Stimulated activated CD8-positive, alpha-beta memory T cell treated with anti-CD3 and anti-CD28 coated beads, Interleukin-4, amount 100 ng/mL, for 48 hours (primary cell): ENCODE measurements around the gene IGFBP3.

Source experiments
- DNase-seq: peaks from one replicate; pipeline ENCODE4 v3.0.0-alpha.2; 2020

The IGFBP3 gene

GRCh38 chr7:45921699-45922519 lies 837 bp upstream of the IGFBP3 start:
- DNase-seq, result no peak

DNA sequence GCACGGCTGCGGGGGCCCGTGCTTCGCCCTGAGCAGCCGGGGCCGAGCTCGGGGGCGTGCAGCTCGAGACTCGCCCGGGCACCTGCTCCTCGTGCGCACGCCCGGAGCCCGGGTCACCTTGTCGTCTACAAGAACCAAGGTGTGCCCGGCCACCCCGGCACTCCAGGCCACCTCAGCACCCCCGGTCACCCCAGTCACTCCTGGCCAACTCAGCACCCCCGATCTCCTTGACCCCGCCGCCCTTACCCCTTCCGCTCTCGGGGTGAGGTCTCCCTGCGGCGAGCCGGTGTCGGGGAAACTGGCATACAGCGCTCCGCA lies 268 bp upstream of the IGFBP3 start:
- DNase-seq, result no peak

GRCh38 chr7:45919993-45920459 lies 1.0 kb downstream of the IGFBP3 start:
- DNase-seq, result no peak

GRCh38 chr7:45919231-45919784 lies 1.8 kb downstream of the IGFBP3 start:
- no peak for DNase-seq

- no peak for DNase-seq
These were observed 2.5 kb downstream of the IGFBP3 start for GRCh38 chr7:45918556-45918955.

- DNase-seq, result peak; percentile 92
These were observed 3.4 kb downstream of the IGFBP3 start for GRCh38 chr7:45917658-45918057.

DNA sequence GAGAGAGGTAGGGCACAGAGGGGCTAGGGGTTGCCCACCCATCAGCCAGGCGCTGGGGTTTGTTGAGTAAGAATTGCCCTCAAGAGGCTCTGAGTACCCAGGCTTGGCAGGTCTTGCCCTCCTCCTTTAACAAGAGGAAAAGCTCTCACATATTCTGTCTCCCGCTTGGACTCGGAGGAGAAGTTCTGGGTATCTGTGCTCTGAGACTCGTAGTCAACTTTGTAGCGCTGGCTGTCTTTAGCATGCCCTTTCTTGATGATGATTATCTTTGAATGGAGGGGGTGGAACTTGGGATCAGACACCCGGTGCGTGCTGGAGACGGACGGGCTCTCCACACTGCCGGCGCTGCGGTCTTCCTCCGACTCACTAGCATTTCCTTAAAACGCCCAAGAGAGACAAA lies 4.0 kb downstream of the IGFBP3 start:
- no peak for DNase-seq

GRCh38 chr7:45915606-45916005 lies 5.5 kb downstream of the IGFBP3 start:
- no peak for DNase-seq

- no peak for DNase-seq
These were observed 6.2 kb downstream of the IGFBP3 start for GRCh38 chr7:45914911-45915310.

DNA sequence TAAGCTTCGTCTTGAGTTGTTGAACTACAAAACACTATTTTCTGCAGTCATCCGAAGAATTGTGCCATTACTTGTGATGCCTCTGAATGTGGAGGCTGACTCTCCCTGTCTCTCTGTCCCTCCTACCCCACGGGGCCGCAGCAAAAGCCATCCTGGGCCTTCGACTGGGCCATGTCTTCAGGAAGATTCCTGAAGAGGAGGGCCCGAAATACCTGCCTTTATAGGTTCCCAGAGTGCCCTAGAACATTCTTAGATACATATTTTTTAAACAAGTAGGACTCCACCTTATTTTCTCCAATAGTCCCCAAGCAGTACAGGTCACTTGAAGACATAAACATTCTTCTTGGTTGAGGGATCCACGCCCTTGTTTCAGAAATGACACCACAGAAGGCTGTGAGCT lies 8.1 kb downstream of the IGFBP3 start:
- no peak for DNase-seq

DNA sequence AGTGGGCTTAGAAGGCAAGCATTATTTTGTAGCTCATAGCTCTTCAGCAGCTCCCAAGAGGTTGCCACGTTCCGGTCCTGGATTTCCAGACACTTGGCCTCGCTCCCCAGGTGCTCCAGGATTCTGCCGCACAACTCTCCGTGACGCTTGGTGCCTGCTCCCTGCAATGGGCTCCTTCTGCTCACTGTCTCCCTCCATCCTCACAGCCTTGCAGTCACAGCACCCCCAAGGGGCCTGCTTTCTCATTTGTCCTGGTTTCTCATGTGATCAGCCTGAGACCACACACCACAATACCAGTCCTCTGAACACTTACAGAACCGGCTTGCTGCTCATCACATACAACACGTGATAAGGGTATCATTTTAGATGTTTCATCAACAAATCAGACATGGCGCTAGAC lies 9.8 kb downstream of the IGFBP3 start:
- DNase-seq, result no peak

DNA sequence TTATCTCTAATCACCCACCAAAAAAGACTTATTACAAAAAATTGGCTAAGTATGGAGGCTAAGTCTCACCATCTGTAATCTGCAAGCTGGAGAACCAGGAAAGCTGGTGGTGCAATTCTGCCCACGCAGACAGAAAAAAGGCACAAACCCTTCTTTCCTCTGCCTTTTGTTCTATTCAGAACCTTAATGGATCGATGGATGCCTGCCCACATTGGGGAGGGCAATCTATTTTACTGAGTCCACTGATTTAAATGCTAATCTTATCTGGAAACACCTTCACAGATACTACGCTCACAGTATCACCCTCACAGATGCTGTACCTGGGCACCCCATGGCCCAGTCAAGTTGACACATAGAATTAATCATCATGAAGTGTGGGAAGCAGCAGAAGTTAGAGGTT lies 10.2 kb downstream of the IGFBP3 start:
- DNase-seq, result no peak

- no peak for DNase-seq
These were observed 11.5 kb downstream of the IGFBP3 start for GRCh38 chr7:45909561-45909960.

GRCh38 chr7:45902820-45903219 lies 18.3 kb downstream of the IGFBP3 start:
- DNase-seq, result no peak

DNA sequence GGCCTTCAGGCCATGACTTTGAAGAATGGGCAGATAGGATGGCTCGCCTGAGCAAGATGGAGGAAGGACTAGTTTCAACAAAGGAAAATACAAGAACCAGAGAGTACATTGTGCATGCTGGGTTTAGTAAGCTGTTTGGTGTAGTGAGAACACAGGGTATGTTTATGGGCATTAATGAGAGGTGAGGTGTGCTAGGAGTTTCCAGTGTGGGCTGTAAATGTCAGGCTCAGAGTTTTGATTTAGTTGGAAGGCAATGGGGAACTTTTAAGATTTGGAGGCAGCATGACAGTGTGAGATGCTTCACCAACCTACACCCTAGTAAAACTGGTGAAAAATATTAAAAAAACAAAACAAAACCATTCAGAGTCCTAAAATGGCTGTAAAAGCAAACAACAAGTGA lies 19.5 kb downstream of the IGFBP3 start:
- no peak for DNase-seq

DNA sequence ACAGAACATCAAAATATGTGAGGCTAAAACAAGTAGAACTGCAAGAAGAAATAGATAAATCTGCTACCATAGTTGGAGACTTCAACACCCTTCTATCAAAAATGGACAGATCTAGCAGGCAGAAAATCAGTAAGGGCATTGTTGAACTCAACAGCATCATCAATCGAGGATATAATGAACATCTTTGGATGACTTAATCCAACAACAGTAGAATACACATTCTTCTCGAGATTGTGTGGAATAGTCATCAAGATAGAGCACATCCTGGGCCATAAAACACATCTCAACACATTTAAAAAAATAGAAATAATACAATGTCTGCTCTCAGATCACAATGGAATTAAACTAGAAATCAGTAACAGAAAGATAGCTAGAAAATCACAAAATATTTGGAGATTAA lies 22.9 kb downstream of the IGFBP3 start:
- DNase-seq, result no peak

DNA sequence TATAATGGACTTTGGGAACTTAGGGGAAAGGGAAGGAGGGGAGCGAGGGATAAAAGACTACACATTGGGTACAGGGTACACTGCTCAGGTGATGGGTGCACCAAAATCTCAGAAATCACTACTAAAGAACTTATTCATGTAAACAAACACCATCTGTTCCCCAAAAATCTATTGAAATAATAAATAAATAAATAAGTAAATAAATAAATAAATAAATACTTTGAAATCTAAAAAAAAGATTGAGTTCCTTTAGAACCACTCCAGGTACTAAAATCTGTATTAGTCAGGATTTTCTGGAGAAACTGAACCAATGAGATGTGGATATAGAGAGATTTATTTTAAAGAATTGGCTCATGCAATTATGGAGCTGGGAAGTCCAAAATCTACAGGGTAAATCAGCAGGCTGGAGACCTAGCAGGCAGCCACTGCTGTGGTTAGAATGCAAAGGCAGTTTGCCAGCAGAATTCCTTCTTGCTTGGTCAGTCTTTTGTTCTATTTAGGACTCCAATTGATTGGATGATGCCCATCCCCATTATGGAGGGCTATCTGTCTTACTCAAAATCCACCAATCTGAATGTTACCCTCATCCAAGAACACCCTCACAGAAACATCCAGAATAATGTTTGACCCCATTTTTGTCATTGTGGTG lies 23.9 kb downstream of the IGFBP3 start:
- no peak for DNase-seq

GRCh38 chr7:45894665-45895062 lies 26.4 kb downstream of the IGFBP3 start:
- no peak for DNase-seq

- DNase-seq, result no peak
These were observed 26.9 kb downstream of the IGFBP3 start for GRCh38 chr7:45893996-45894664.

GRCh38 chr7:45893374-45893995 lies 27.6 kb downstream of the IGFBP3 start:
- DNase-seq, result no peak

DNA sequence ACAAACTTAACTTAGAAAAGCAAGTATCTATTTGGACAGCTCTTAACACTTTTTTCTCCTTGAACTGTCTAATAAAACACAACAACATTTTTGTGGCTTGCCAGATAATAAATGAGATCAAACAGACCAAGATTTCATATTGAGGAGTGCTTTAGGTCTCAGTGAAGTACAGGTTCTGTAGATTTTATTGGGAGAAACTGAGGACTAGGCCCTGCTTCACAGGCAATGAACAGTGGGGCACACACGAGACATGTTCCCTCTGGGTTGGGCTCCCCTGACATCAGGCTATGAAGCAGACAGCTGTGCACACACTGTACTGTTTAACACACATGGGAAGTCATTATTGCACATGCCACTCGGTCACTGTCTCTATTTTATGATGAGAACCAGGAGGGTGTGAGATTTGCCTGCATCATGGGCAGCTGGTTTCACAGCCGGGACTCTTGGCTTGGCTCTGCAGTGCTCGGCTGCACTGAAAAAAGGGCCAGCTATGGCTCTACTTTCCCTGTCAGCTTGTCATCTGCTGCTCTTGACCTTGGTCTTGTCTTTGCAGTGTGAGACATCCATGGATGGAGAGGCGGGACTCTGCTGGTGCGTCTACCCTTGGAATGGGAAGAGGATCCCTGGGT lies 28.6 kb downstream of the IGFBP3 start:
- DNase-seq, result no peak

DNA sequence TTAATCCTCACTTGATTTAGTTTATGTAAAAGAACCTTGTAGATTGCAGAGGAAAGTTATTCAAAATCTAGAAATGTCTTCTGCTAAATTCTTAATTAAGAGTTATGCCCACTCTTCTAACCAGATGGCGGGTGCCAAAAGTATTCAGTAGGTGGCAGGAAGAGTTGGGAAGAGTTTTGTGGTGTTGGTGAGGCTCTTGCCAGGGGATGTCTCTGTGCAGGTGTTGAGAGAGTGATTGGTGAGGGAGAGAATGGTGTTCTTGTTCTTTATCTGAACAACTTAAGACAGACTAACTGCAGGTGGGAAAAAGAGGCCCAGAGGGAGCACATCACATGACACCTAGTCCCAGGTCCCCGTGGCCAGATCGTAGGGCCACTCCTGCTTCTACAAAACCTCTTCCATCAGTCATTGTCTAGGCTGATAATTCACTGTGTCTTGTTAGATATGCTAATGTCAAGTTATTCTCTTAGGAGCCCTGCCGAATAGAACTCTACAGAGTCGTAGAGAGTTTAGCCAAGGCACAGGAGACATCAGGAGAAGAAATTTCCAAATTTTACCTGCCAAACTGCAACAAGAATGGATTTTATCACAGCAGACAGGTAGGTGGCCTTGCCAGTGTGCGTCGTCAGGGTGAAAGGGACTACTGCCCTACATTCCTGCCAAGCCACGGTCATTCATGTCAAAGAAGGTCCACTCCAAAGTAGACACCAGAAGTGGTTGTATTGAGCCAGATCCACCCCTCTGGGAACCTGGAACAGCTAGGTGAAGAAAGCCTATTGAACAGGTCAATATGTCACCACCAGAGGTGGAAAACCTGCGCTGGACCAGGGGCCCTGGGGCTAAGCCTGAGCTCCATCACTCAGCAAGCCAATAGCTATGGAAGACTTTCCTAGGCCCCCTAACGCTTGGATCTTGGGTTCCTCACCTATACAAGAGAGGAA lies 29.3 kb downstream of the IGFBP3 start:
- DNase-seq, result no peak
